ENCODE measurements around the gene POLE. TPM values are rescaled to one million over a fixed set of nuclear protein-coding genes. Genes with fewer than 3 reads are reported as not detected.

Gene POLE
- total and polyA plus RNA-seq, 2 of the 4 experiments (the other 2 are of a cell fraction), result 17.2 to 20.7 TPM

DNA sequence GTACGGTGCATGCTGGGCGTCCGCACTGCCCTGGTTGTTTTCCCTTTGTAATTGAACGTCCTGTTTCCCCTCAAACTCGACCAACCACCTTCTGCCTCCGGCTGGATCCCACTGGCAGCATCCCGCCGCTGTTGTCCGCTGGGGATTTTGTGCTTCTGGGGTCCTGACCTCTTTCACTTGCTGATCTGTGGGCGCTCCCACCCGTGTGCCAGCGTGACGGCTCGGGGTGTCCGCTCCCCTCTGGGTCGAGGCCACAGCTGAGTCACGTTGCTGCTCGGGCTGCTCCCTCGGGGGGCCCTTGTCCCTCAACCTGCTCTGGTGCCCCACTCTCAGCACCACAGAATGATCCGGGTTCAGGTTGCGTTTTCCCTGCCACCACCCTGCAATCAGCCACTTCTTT, 31.5 kb upstream of the POLE start:
- H4K91ac ChIP-seq (ENCODE audit: insufficient read depth, low read depth, low read length), result no peak overlapping the region
- POLR2A ChIA-PET (ENCODE audit: unreplicated experiment), result no interaction called here
- no TSS peak for BruUV-seq (replicated peaks)

More for the DNA sequence above, 31.5 kb upstream of the POLE start:
- dilution Hi-C loops (cut with HindIII; ENCODE audit: low sequenced_read_pairs, unreplicated experiment), result no loop called here
- no peak for ATAC-seq (ENCODE audit: low read depth)
- Histone ChIP-seq H3K18ac (ENCODE audit: low read depth, low read length) (no peak overlapping the region), H3K4me2 (ENCODE audit: low read depth, low read length) (no peak overlapping the region), H2BK20ac (ENCODE audit: low read depth, low read length) (no peak overlapping the region), H4K8ac (ENCODE audit: low read depth in 2 of 2, low read length in 2 of 2) (no peak overlapping the region), H3K4me1 (ENCODE audit: control insufficient read depth, insufficient read depth, low read length) (no peaks in the 10 kb centered on the region), H2AFZ (replicated peaks; ENCODE audit: low read length, poor library complexity) (no peak overlapping the region), H3K36me3 (ENCODE audit: control insufficient read depth, insufficient read depth, low read length) (peaks cover 54% of the 10 kb centered on the region), H3K27ac (ENCODE audit: insufficient read depth, low read length) (no peak overlapping the region), H3K9ac (ENCODE audit: low read depth, low read length) (no peak overlapping the region), H3K9me3 (ENCODE audit: control insufficient read depth, insufficient read depth, low read length) (no peaks in the 10 kb centered on the region), H3K14ac (replicated peaks; ENCODE audit: low read depth, low read length) (no peak overlapping the region), H3K56ac (ENCODE audit: extremely low read depth, insufficient read depth, low read length) (no peak overlapping the region), H2AK9ac (replicated peaks; ENCODE audit: low read depth, low read length, poor library complexity) (no peak overlapping the region), H2AK5ac (ENCODE audit: low read depth, low read length) (no peak overlapping the region), H3K23ac (ENCODE audit: low read depth, low read length) (no peak overlapping the region), H3K9me1 (ENCODE audit: insufficient read depth, low read length) (no peaks in the 10 kb centered on the region), H3K27me3 (ENCODE audit: control insufficient read depth, insufficient read depth, low read length) (no peaks in the 10 kb centered on the region), H2BK15ac (ENCODE audit: low read depth, low read length) (no peak overlapping the region), H4K20me1 (ENCODE audit: insufficient read depth, low read length) (peaks cover 17% of the 10 kb centered on the region), H3K4me3 (ENCODE audit: insufficient read depth, low read depth, low read length) (no peak overlapping the region), H4K5ac (ENCODE audit: low read depth, low read length) (no peak overlapping the region), H2BK120ac (ENCODE audit: low read depth, low read length) (no peak overlapping the region), H3K4ac (ENCODE audit: low read depth, low read length) (no peak overlapping the region), H3K79me1 (ENCODE audit: low read depth in 1 of 2, low read length in 2 of 2) (peaks cover 17 to 38% of the 10 kb centered on the region in 2 experiments), H2BK5ac (ENCODE audit: low read depth, low read length, poor library complexity, severe bottlenecking) (no peak overlapping the region)
- intact Hi-C loops (cut with micrococcal nuclease), result no loop called here
- DNase-seq, result no peak
- 95% methylated on average over 9 of the region's 21 CpGs; no CpG with 5 or more reads in 1 of the 2 experiments for WGBS, 2 experiments (ENCODE audit: extremely low coverage in 2 of 2, insufficient read length in 1 of 2)
- in situ Hi-C loops (cut with MboI; ENCODE audit: low sequenced_read_pairs), result no loop called here
- TF ChIP-seq BHLHE40 (IDR thresholded peaks at IDR 0.05; ENCODE audit: low read depth, low read length), result no peak
- TF ChIP-seq, protein P1, sequence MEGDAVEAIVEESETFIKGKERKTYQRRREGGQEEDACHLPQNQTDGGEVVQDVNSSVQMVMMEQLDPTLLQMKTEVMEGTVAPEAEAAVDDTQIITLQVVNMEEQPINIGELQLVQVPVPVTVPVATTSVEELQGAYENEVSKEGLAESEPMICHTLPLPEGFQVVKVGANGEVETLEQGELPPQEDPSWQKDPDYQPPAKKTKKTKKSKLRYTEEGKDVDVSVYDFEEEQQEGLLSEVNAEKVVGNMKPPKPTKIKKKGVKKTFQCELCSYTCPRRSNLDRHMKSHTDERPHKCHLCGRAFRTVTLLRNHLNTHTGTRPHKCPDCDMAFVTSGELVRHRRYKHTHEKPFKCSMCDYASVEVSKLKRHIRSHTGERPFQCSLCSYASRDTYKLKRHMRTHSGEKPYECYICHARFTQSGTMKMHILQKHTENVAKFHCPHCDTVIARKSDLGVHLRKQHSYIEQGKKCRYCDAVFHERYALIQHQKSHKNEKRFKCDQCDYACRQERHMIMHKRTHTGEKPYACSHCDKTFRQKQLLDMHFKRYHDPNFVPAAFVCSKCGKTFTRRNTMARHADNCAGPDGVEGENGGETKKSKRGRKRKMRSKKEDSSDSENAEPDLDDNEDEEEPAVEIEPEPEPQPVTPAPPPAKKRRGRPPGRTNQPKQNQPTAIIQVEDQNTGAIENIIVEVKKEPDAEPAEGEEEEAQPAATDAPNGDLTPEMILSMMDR (conservative IDR thresholded peaks at IDR 0.05; ENCODE audit: low read depth, low read length), result no peak
- TF ChIP-seq SMC3 (IDR thresholded peaks at IDR 0.05; ENCODE audit: low read depth, low read length), result no peak
- TF ChIP-seq RCOR1 (IDR thresholded peaks at IDR 0.05; ENCODE audit: insufficient replicate concordance, low read length), result no peak
- TF ChIP-seq NFE2L2 (IDR thresholded peaks at IDR 0.05; ENCODE audit: low read depth, low read length), result no peak
- TF ChIP-seq MAFK (IDR thresholded peaks at IDR 0.05; ENCODE audit: low read depth, low read length), result no peak
- no peak for TF ChIP-seq FOS (IDR thresholded peaks at IDR 0.05; ENCODE audit: low read depth, low read length)
- TF ChIP-seq CHD1 (IDR thresholded peaks at IDR 0.05; ENCODE audit: low read depth, low read length), result no peak
- no peak for TF ChIP-seq MAZ (IDR thresholded peaks at IDR 0.05; ENCODE audit: borderline replicate concordance, low read depth, low read length)
- TF ChIP-seq, protein P2, sequence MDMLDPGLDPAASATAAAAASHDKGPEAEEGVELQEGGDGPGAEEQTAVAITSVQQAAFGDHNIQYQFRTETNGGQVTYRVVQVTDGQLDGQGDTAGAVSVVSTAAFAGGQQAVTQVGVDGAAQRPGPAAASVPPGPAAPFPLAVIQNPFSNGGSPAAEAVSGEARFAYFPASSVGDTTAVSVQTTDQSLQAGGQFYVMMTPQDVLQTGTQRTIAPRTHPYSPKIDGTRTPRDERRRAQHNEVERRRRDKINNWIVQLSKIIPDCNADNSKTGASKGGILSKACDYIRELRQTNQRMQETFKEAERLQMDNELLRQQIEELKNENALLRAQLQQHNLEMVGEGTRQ (IDR thresholded peaks at IDR 0.05; ENCODE audit: low read depth, low read length), result no peak
- no peak for TF ChIP-seq POLR2A (IDR thresholded peaks at IDR 0.05; ENCODE audit: low read depth, low read length)
- no peak for TF ChIP-seq MXI1 (IDR thresholded peaks at IDR 0.05; ENCODE audit: borderline replicate concordance, low read depth, low read length)
- TF ChIP-seq RAD21 (IDR thresholded peaks at IDR 0.05; ENCODE audit: low read length), result no peak
- TF ChIP-seq CEBPB (IDR thresholded peaks at IDR 0.05; ENCODE audit: low read depth, low read length), result no peak
- TF ChIP-seq, protein P3, sequence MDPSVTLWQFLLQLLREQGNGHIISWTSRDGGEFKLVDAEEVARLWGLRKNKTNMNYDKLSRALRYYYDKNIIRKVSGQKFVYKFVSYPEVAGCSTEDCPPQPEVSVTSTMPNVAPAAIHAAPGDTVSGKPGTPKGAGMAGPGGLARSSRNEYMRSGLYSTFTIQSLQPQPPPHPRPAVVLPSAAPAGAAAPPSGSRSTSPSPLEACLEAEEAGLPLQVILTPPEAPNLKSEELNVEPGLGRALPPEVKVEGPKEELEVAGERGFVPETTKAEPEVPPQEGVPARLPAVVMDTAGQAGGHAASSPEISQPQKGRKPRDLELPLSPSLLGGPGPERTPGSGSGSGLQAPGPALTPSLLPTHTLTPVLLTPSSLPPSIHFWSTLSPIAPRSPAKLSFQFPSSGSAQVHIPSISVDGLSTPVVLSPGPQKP (IDR thresholded peaks at IDR 0.05; ENCODE audit: borderline replicate concordance, low read depth, low read length), result no peak
- TF ChIP-seq RFX5 (IDR thresholded peaks at IDR 0.05; ENCODE audit: low read depth, low read length), result no peak
- CTCF ChIA-PET, result no interaction called here

All from IMR-90 (cell line).